ENCODE measurements around the gene GARS1.
A peak's percentile ranks its signal among the peaks of the same experiment; 100 is the strongest.

GARS1 gene

GRCh38 chr7:30596014-30596641 is 1.4 kb downstream of the GARS1 start:
- DNase-seq (ENCODE audit: low read depth, low spot score): no peak
- CTCF ChIA-PET: no interaction called here
- POLR2A ChIA-PET: interaction anchor here (0.6 kb wide), 1 partner anchor 24 kb away, joined by 3 read pairs; no protein-coding TSS in a partner anchor
- TF ChIP-seq CTCF (IDR thresholded peaks at IDR 0.05; ENCODE audit: insufficient read depth, low read length, missing control alignments): no peak
- peak overlapping the region; percentile 96 for H3K4me3 ChIP-seq (ENCODE audit: low read depth, low read length)

- H3K4me3 ChIP-seq (ENCODE audit: low read depth, low read length): peak overlapping the region; percentile 96
- CTCF ChIA-PET: no interaction called here
- no peak for DNase-seq (ENCODE audit: low read depth, low spot score)
- POLR2A ChIA-PET: no interaction called here
- TF ChIP-seq CTCF (IDR thresholded peaks at IDR 0.05; ENCODE audit: insufficient read depth, low read length, missing control alignments): no peak
Observed at GRCh38 chr7:30596721-30597120, 2.0 kb downstream of the GARS1 start.

GRCh38 chr7:30598121-30598876 is 3.6 kb downstream of the GARS1 start:
- no peak for DNase-seq (ENCODE audit: low read depth, low spot score)
- ChIA-PET POLR2A (no interaction called here), CTCF (no interaction called here)
- TF ChIP-seq CTCF (IDR thresholded peaks at IDR 0.05; ENCODE audit: insufficient read depth, low read length, missing control alignments): no peak
- H3K4me3 ChIP-seq (ENCODE audit: low read depth, low read length): no peak overlapping the region

DNA sequence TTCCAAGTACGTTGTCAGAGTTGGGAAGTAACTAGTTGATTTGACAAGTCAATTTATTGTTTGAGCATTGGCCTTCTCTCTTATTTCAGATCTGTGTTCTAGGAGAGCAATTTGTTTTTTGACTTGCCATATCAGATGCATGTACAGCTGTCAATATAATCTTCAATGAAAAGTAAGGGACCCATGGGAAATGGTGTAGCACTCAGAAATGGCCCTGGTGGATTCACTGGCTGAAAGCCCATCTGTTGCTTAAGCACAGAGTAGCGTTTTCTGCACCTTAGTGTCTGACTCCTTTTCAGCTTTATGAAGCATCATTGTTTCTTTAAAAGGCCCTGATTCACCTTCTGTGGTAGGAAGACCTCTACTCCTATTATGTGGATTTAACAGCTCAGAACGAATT is 10.2 kb downstream of the GARS1 start:
- ChIA-PET POLR2A (interaction anchor here (1.0 kb wide), 1 partner anchor 9 kb away, joined by 3 read pairs; no protein-coding TSS in a partner anchor), CTCF (interaction anchor here (3.0 kb wide), 1 partner anchor 10 kb away, joined by 9 read pairs; no protein-coding TSS in a partner anchor)
- DNase-seq (ENCODE audit: low read depth, low spot score): no peak
- no peak overlapping the region for H3K4me3 ChIP-seq (ENCODE audit: low read depth, low read length)
- no peak for TF ChIP-seq CTCF (IDR thresholded peaks at IDR 0.05; ENCODE audit: insufficient read depth, low read length, missing control alignments)

- CTCF ChIA-PET: interaction anchor here (3.0 kb wide), 1 partner anchor 9 kb away, joined by 9 read pairs; no protein-coding TSS in a partner anchor
- no peak for TF ChIP-seq CTCF (IDR thresholded peaks at IDR 0.05; ENCODE audit: insufficient read depth, low read length, missing control alignments)
- H3K4me3 ChIP-seq (ENCODE audit: low read depth, low read length): no peak overlapping the region
- POLR2A ChIA-PET: interaction anchor here (0.6 to 0.7 kb wide), 2 partner anchors 9 to 369 kb away, joined by 3 read pairs; no protein-coding TSS in a partner anchor
- no peak for DNase-seq (ENCODE audit: low read depth, low spot score)
Observed at GRCh38 chr7:30605832-30606231, 11.2 kb downstream of the GARS1 start.

GRCh38 chr7:30612658-30613265 is 18.1 kb downstream of the GARS1 start:
- no peak overlapping the region for H3K4me3 ChIP-seq (ENCODE audit: low read depth, low read length)
- peak; percentile 19 for DNase-seq (ENCODE audit: low read depth, low spot score)
- TF ChIP-seq CTCF (IDR thresholded peaks at IDR 0.05; ENCODE audit: insufficient read depth, low read length, missing control alignments): no peak
- POLR2A ChIA-PET: interaction anchor here (1.3 kb wide), 1 partner anchor 9 kb away, joined by 4 read pairs; no protein-coding TSS in a partner anchor
- CTCF ChIA-PET: interaction anchor here (1.1 to 2.2 kb wide), 4 partner anchors 12 to 127 kb away, joined by 3 to 6 read pairs (median 4); no protein-coding TSS in a partner anchor
